ENCODE results near the gene TCOF1. TPM values are rescaled to one million over a fixed set of nuclear protein-coding genes. Genes with fewer than 3 reads are reported as not detected.

Gene TCOF1
- total RNA-seq, 1 experiment from 2014 or later, result 109 TPM

- Histone ChIP-seq H3K9me3 (ENCODE audit: low read depth, low read length, poor library complexity, severe bottlenecking) (no peaks in the 10 kb centered on the region), H3K4me3 (ENCODE audit: low read depth, low read length, poor library complexity, severe bottlenecking) (no peak overlapping the region), H3K4me1 (ENCODE audit: insufficient read depth, low read length, poor library complexity, severe bottlenecking) (no peaks in the 10 kb centered on the region), H3K27me3 (replicated peaks; ENCODE audit: insufficient read depth, low read depth, low read length, poor library complexity) (no peaks in the 10 kb centered on the region), H3K27ac (ENCODE audit: low read depth, low read length, poor library complexity, severe bottlenecking) (no peak overlapping the region), H3K36me3 (ENCODE audit: insufficient read depth, low read length, poor library complexity, severe bottlenecking) (peaks cover 90% of the 10 kb centered on the region)
- POLR2A ChIA-PET (ENCODE audit: low non-redundant PET), result no interaction called here
- TF ChIP-seq EZH2 (IDR thresholded peaks at IDR 0.05; ENCODE audit: borderline replicate concordance, low read depth, low read length, poor library complexity, severe bottlenecking), result no peak
- TF ChIP-seq, protein P1, sequence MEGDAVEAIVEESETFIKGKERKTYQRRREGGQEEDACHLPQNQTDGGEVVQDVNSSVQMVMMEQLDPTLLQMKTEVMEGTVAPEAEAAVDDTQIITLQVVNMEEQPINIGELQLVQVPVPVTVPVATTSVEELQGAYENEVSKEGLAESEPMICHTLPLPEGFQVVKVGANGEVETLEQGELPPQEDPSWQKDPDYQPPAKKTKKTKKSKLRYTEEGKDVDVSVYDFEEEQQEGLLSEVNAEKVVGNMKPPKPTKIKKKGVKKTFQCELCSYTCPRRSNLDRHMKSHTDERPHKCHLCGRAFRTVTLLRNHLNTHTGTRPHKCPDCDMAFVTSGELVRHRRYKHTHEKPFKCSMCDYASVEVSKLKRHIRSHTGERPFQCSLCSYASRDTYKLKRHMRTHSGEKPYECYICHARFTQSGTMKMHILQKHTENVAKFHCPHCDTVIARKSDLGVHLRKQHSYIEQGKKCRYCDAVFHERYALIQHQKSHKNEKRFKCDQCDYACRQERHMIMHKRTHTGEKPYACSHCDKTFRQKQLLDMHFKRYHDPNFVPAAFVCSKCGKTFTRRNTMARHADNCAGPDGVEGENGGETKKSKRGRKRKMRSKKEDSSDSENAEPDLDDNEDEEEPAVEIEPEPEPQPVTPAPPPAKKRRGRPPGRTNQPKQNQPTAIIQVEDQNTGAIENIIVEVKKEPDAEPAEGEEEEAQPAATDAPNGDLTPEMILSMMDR (conservative IDR thresholded peaks at IDR 0.05; ENCODE audit: low read depth, low read length), result no peak
- intact Hi-C loops (cut with micrococcal nuclease; ENCODE audit: unreplicated experiment), result no loop called here
- CTCF ChIA-PET, result no interaction called here
- DNase-seq (ENCODE audit: low spot score), result no peak
- no TSS peak for BruUV-seq (replicated peaks)
Observed at GRCh38 chr5:150389531-150390266, 32.2 kb downstream of the TCOF1 start.

GRCh38 chr5:150391064-150391834 is 33.8 kb downstream of the TCOF1 start:
- BruUV-seq (replicated peaks), result no TSS peak
- H3K9me3 ChIP-seq (ENCODE audit: low read depth, low read length, poor library complexity, severe bottlenecking), result no peaks in the 10 kb centered on the region
- TF ChIP-seq, protein P1 (conservative IDR thresholded peaks at IDR 0.05; ENCODE audit: low read depth, low read length), result no peak
- no peak for TF ChIP-seq EZH2 (IDR thresholded peaks at IDR 0.05; ENCODE audit: borderline replicate concordance, low read depth, low read length, poor library complexity, severe bottlenecking)
- no peak for DNase-seq (ENCODE audit: low spot score)
- ChIA-PET POLR2A (ENCODE audit: low non-redundant PET) (no interaction called here), CTCF (no interaction called here)
- no peaks in the 10 kb centered on the region for H3K4me1 ChIP-seq (ENCODE audit: insufficient read depth, low read length, poor library complexity, severe bottlenecking)
- no peaks in the 10 kb centered on the region for H3K27me3 ChIP-seq (replicated peaks; ENCODE audit: insufficient read depth, low read depth, low read length, poor library complexity)
- H3K27ac ChIP-seq (ENCODE audit: low read depth, low read length, poor library complexity, severe bottlenecking), result no peak overlapping the region
- peaks cover 89% of the 10 kb centered on the region for H3K36me3 ChIP-seq (ENCODE audit: insufficient read depth, low read length, poor library complexity, severe bottlenecking)
- intact Hi-C loops (cut with micrococcal nuclease; ENCODE audit: unreplicated experiment), result no loop called here
- H3K4me3 ChIP-seq (ENCODE audit: low read depth, low read length, poor library complexity, severe bottlenecking), result no peak overlapping the region

- intact Hi-C loops (cut with micrococcal nuclease; ENCODE audit: unreplicated experiment), result no loop called here
- no peak for TF ChIP-seq EZH2 (IDR thresholded peaks at IDR 0.05; ENCODE audit: borderline replicate concordance, low read depth, low read length, poor library complexity, severe bottlenecking)
- TF ChIP-seq, protein P1 (conservative IDR thresholded peaks at IDR 0.05; ENCODE audit: low read depth, low read length), result no peak
- Histone ChIP-seq H3K4me3 (ENCODE audit: low read depth, low read length, poor library complexity, severe bottlenecking) (no peak overlapping the region), H3K9me3 (ENCODE audit: low read depth, low read length, poor library complexity, severe bottlenecking) (no peaks in the 10 kb centered on the region), H3K36me3 (ENCODE audit: insufficient read depth, low read length, poor library complexity, severe bottlenecking) (peaks cover 87% of the 10 kb centered on the region), H3K27me3 (replicated peaks; ENCODE audit: insufficient read depth, low read depth, low read length, poor library complexity) (no peaks in the 10 kb centered on the region), H3K4me1 (ENCODE audit: insufficient read depth, low read length, poor library complexity, severe bottlenecking) (no peaks in the 10 kb centered on the region), H3K27ac (ENCODE audit: low read depth, low read length, poor library complexity, severe bottlenecking) (no peak overlapping the region)
- ChIA-PET CTCF (no interaction called here), POLR2A (ENCODE audit: low non-redundant PET) (no interaction called here)
- DNase-seq (ENCODE audit: low spot score), result no peak
- BruUV-seq (replicated peaks), result no TSS peak
Observed at GRCh38 chr5:150391986-150392385, 34.5 kb downstream of the TCOF1 start.
